Skeletal muscle tissue (tissue), 4 donors: Measurements from ENCODE around the gene SNTB2. TPM values are rescaled to one million over a fixed set of nuclear protein-coding genes. Genes with fewer than 3 reads are reported as not detected.

Experiments used
- H3K27ac ChIP-seq: one replicate; pipeline ENCODE4 v1.7.0; 2013; ENCODE audit warnings: mild to moderate bottlenecking, low read depth, low read length, inconsistent platforms
- H3K27me3 ChIP-seq, 3 donors: one replicate each; pipeline ENCODE4 v1.7.0; 2013; ENCODE audit warnings: low read length in 3 of 3; ENCODE audit not compliant: control insufficient read depth in 3 of 3, insufficient read depth in 3 of 3
- H3K36me3 ChIP-seq, 3 donors: one replicate each; pipeline ENCODE4 v1.7.0; 2013; ENCODE audit warnings: low read length in 3 of 3; ENCODE audit not compliant: control insufficient read depth in 3 of 3, insufficient read depth in 3 of 3
- H3K4me1 ChIP-seq, 3 donors: one replicate each; pipeline ENCODE4 v1.7.0; 2013; ENCODE audit warnings: low read length in 3 of 3, mild to moderate bottlenecking in 3 of 3; ENCODE audit not compliant: control insufficient read depth in 3 of 3, insufficient read depth in 3 of 3
- H3K4me3 ChIP-seq, 3 donors: one replicate each; pipeline ENCODE4 v1.7.0; 2013; ENCODE audit warnings: low read length in 3 of 3
- H3K9ac ChIP-seq, 3 donors: one replicate each; pipeline ENCODE4 v1.7.0; 2013; ENCODE audit warnings: low read length in 3 of 3, mild to moderate bottlenecking in 3 of 3, moderate library complexity in 2 of 3, low read depth in 1 of 3
- H3K9me3 ChIP-seq, 3 donors: one replicate each; pipeline ENCODE4 v1.7.0; 2013; ENCODE audit warnings: low read length in 3 of 3; ENCODE audit not compliant: control insufficient read depth in 3 of 3
- total RNA-seq: library from RNA; depleted of rRNA; stranded (reverse); fragments of >200 nt; gene quantifications from one replicate; pipeline ENCODE4 v1.2.3, GENCODE V29; 2014
- donor health status: Osteomylitis.

Gene SNTB2
- total RNA-seq, 1 donor from 2014 or later: 24.5 TPM

GRCh38 chr16:69193855-69194254 lies 6.9 kb downstream of the SNTB2 start:
- H3K4me1 ChIP-seq: peaks cover 10 to 13% (median 13%) of the 10 kb centered on the region in 3 donors
- H3K36me3 ChIP-seq: no peaks in the 10 kb centered on the region
- no peaks in the 10 kb centered on the region for H3K9me3 ChIP-seq
- no peak overlapping the region for H3K27ac ChIP-seq
- no peak overlapping the region for H3K9ac ChIP-seq
- H3K4me3 ChIP-seq: no peak overlapping the region
- H3K27me3 ChIP-seq: no peaks in the 10 kb centered on the region

DNA sequence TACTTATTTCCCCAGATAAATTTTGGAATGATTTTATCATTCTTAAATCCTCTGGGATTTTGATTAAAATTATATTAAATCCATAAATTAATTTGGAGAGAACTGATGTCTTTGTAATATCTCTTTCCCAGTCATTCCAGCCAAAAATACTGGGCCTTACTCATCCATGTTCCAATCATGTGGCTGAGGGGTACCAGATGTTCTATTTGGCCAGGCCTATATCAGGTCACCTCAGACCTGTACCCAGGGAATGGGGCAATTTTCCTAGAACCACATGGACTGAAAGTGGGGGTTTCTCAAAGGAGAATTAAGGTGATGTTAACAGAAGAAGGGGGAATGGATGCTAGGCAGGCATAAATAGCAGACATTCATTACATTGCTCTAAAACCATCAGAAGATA lies 7.5 kb downstream of the SNTB2 start:
- Histone ChIP-seq H3K27ac (no peak overlapping the region), H3K4me3 (no peak overlapping the region), H3K27me3 (no peaks in the 10 kb centered on the region), H3K9ac (no peak overlapping the region), H3K36me3 (no peaks in the 10 kb centered on the region), H3K9me3 (no peaks in the 10 kb centered on the region), H3K4me1 (peaks cover 10 to 12% (median 11%) of the 10 kb centered on the region in 3 donors)

GRCh38 chr16:69195369-69196029 lies 8.5 kb downstream of the SNTB2 start:
- H3K27ac ChIP-seq: no peak overlapping the region
- no peak overlapping the region for H3K9ac ChIP-seq
- no peaks in the 10 kb centered on the region for H3K27me3 ChIP-seq

DNA sequence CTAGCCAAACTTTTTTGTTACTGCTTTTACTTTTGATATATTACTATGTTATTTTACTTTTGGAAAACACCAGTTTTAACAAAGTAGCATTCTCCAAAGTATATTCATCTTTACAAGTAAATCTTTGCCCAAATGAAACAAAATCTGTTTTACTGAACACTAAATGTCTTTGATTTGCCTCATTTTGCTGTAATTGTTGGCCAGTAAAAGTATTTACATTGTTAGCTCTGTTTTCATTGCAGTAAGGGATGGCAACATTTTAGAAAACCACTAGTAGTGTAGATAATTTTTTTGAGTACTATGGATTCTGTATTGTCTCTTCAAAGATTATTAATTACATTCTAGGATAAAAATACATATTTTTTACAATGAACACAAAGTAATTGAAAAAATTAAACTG lies 10.6 kb downstream of the SNTB2 start:
- Histone ChIP-seq H3K27me3 (no peaks in the 10 kb centered on the region), H3K9me3 (no peaks in the 10 kb centered on the region), H3K36me3 (no peaks in the 10 kb centered on the region), H3K9ac (no peak overlapping the region), H3K27ac (no peak overlapping the region), H3K4me1 (peaks cover 0 to 6% (median 4%) of the 10 kb centered on the region in 3 donors), H3K4me3 (no peak overlapping the region)

More at GRCh38 chr16:69195369-69196029, 8.5 kb downstream of the SNTB2 start:
- Histone ChIP-seq H3K4me1 (peaks cover 7 to 11% (median 10%) of the 10 kb centered on the region in 3 donors), H3K9me3 (no peaks in the 10 kb centered on the region), H3K36me3 (no peaks in the 10 kb centered on the region), H3K4me3 (no peak overlapping the region)

- Histone ChIP-seq H3K4me3 (no peak overlapping the region), H3K4me1 (peaks cover 4 to 10% (median 7%) of the 10 kb centered on the region in 3 donors), H3K27me3 (no peaks in the 10 kb centered on the region), H3K36me3 (no peaks in the 10 kb centered on the region), H3K9me3 (no peaks in the 10 kb centered on the region), H3K27ac (no peak overlapping the region), H3K9ac (no peak overlapping the region)
These were observed 12.4 kb downstream of the SNTB2 start for GRCh38 chr16:69199382-69199781.

DNA sequence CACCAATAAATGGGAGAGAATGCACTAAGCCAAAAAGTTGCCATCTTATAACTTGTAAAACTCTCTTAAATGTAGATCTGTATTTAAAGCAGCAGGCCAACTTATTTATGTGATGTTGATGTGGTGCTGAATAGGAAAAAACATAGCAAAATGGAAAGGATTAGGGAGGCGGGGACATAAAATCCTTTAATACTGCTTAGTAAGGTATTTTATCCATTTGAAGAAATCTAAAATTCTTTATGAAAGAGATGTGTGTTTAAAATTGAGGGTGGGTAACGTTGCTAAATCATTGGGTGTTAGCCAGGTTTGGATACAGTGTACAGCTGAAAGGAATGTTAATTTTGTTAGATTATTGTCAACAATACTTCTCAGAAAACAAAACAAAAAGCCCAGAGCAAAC lies 14.3 kb downstream of the SNTB2 start:
- H3K27me3 ChIP-seq: no peaks in the 10 kb centered on the region
- H3K9me3 ChIP-seq: no peaks in the 10 kb centered on the region
- peaks cover 5 to 9% (median 7%) of the 10 kb centered on the region in 3 donors for H3K4me1 ChIP-seq
- H3K4me3 ChIP-seq: no peak overlapping the region
- H3K27ac ChIP-seq: no peak overlapping the region
- H3K9ac ChIP-seq: no peak overlapping the region
- H3K36me3 ChIP-seq: no peaks in the 10 kb centered on the region

GRCh38 chr16:69201787-69202186 lies 14.8 kb downstream of the SNTB2 start:
- H3K27ac ChIP-seq: no peak overlapping the region
- H3K36me3 ChIP-seq: no peaks in the 10 kb centered on the region
- peaks cover 5 to 9% (median 7%) of the 10 kb centered on the region in 3 donors for H3K4me1 ChIP-seq
- no peaks in the 10 kb centered on the region for H3K9me3 ChIP-seq
- no peaks in the 10 kb centered on the region for H3K27me3 ChIP-seq
- no peak overlapping the region for H3K9ac ChIP-seq
- no peak overlapping the region for H3K4me3 ChIP-seq

- Histone ChIP-seq H3K9ac (no peak overlapping the region), H3K27ac (no peak overlapping the region)
These were observed 17.2 kb downstream of the SNTB2 start for GRCh38 chr16:69204172-69204571.

GRCh38 chr16:69209735-69210134 lies 22.8 kb downstream of the SNTB2 start:
- no peaks in the 10 kb centered on the region for H3K9me3 ChIP-seq
- H3K9ac ChIP-seq: no peak overlapping the region
- H3K36me3 ChIP-seq: no peaks in the 10 kb centered on the region
- no peak overlapping the region for H3K27ac ChIP-seq
- H3K4me1 ChIP-seq: peaks cover 0 to 2% (median 1%) of the 10 kb centered on the region in 3 donors
- H3K4me3 ChIP-seq: no peak overlapping the region
- no peaks in the 10 kb centered on the region for H3K27me3 ChIP-seq

More at GRCh38 chr16:69204172-69204571, 17.2 kb downstream of the SNTB2 start:
- no peaks in the 10 kb centered on the region for H3K36me3 ChIP-seq
- no peaks in the 10 kb centered on the region for H3K9me3 ChIP-seq
- H3K4me1 ChIP-seq: peaks cover 5 to 9% (median 7%) of the 10 kb centered on the region in 3 donors
- H3K4me3 ChIP-seq: no peak overlapping the region
- no peaks in the 10 kb centered on the region for H3K27me3 ChIP-seq

- no peak overlapping the region for H3K27ac ChIP-seq
- H3K9me3 ChIP-seq: no peaks in the 10 kb centered on the region
- no peak overlapping the region for H3K9ac ChIP-seq
- peaks cover 0 to 4% (median 0%) of the 10 kb centered on the region in 3 donors for H3K4me1 ChIP-seq
- no peak overlapping the region for H3K4me3 ChIP-seq
- no peaks in the 10 kb centered on the region for H3K36me3 ChIP-seq
- H3K27me3 ChIP-seq: no peaks in the 10 kb centered on the region
These were observed 30.5 kb downstream of the SNTB2 start for GRCh38 chr16:69217433-69217832.
